NCI-H187 treated with DMSO at 0.1 percent for 48 hours (cell line): ENCODE measurements around the gene GRAMD2A.
A peak's percentile ranks its signal among the peaks of the same experiment; 100 is the strongest.

Source experiments
- DNase-seq: peaks from one replicate; lab custom pipeline; 2025; lab: John Stamatoyannopoulos, UW

The GRAMD2A gene

DNA sequence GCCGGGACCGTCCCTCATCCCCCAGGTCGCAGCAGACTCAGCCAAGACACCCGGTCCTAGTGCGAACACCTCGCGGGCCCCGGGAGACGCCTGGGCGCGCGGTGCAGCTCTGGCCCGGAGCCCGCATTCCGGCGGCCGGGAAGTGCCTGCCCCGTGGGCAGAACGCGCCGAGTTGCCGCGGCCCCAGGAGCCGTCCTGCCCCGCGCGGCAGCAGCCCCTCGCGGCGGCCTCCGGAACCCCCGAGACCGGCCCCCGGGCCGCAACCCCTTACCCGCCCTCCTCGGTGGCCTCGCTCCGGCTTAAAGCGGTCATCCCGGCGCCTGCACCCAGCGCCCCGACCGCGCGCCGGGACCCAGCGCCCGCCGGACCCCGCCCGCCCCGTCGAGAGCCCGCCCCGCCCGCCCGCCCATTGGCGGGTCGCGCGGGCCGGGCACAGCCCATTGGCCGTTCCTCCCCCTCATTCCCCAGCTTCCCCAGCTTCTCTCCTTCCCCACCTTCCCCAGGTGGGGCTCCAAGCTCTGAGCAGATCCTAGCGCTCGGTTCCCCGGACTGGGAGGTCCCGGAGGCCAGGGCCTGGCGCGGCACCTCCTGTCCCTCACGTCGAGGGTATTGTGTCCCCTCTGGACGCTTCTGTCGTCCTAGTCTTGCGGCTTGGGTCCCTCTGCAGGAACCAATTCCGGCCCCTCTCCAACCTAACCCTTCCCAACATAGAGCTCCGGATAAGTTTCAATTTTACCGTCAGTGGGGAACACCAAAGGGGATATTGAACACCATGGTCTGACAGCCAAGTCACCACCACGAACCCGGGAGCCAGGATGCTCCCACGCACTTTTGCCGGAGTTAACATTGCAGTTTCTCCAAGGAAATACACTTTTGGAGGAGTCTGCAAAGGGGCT lies at the start of gene GRAMD2A:
Gene GRAMD2A (minus strand): TSS at position 328 of the 896 bp plus-strand sequence.
- no peak for DNase-seq

DNA sequence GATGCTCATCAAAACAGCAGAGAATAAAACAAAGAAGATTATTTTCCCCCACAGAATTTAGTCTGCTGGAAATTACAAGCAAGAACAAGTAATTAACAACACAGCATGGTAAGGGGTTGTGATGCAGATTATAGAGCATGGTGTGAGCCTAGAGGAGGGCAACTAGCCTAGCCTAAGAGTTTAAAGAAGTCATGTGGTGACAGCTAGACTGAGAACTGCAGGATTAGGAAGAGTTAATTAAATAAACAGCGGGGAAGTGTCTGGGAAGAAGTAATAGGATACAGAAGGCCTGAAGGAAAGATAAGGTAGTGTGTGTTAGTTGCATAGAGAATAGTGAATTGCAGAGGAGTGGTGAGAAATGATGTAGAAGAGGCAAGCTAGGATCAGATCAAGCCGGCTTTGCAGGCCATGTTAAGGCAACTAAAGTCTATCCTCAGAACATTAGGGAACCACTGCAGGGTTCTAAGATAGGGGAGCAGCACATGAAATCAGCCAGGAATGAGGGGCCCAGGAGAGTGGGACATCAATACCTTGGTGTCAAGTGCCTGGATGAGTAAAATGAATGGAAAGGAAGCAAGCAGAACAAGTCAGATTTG lies 45.3 kb upstream of the GRAMD2A start:
- no peak for DNase-seq

DNA sequence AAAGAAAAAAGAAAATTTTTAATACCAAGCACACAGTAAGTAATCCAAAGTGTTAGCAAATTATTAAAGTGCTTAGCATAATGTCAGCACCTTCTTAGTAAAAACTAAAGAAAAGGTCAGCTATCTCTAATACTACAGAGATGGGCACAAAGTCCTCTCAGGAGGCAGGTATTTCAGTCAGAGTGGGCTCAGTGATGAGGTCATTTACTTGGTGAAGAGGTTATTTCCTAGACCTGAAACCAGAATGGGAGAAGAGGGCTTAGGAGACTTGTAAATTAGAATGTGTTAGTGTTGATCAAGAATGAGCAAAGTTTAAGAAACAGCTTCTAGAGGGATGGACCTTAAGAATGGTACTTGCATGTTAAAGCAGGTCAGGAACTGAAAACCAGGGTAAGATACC lies 42.1 kb upstream of the GRAMD2A start:
- no peak for DNase-seq

DNA sequence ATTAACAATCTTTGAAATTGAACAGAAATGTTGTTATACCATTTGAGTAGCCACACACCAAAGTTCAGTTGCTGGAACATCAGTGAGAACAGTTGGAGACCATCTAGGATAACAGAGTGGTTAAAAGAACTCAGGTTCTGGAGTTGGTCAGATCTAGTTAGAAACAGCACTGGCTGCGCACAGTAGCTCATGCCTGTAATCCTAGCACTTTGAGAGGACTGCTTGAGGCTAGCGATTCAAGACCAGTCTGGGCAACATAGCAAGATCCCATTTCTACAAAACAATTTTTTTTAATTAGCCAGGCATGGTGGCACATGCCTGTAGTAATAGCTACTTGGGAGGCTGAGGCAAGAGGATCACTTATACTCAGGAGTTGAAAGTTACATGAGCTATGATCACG lies 41.0 kb upstream of the GRAMD2A start:
- no peak for DNase-seq

DNA sequence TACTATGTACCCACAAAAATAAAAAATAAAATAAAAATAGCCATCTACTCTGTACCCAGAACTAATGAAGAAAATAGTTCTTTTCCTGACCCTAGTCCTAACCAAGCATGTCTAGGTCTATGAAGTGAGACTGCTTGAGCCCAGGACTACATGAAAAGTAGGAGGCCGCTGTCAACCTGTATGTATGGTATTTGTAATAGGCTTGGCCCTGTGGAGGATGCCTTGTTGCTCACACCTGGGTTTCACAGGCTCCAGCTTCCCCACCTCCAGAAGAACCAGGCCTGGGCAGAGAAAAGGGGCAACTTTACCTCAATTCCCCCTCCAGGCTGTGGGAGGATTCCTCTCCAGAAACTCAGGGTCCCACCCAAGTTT lies 40.3 kb upstream of the GRAMD2A start:
- no peak for DNase-seq

DNA sequence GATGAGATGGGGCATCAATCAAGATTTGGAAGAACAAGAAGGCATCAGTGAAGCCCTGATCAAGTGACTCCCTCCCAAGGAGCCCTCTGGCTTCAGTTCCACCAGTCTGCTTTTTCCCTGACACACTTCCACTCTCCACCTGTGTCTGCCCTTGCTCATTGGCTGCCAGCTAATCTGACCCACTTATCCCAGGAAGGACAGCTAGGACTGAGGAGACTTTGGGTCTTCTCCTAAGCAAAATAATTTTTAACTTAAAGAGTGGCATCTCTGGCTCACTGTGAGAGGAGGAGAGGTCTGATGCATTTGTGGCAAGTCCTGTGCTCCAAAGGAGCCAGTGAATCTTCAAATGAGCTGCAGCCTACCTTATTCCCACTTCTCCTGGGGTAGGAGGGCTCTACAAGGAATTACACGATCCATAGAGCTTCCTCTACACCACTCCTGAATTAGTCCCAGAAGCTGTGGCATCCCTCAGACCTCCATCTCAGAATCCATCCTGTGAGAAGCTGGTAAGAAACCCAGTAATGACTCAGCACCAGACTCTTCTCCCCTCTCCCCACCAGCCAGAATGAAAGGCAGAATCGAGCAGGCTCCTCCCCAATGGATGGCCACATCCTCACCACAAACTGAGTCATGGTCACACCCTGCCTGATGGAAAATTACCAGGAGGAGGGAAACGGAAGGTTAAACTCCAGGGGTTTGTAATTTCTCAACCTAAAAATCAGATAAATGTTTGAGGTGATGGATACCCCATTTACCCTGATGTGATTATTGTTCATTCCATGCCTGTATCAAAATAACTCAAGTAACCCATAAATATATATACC lies 39.7 kb upstream of the GRAMD2A start:
- DNase-seq: no peak

DNA sequence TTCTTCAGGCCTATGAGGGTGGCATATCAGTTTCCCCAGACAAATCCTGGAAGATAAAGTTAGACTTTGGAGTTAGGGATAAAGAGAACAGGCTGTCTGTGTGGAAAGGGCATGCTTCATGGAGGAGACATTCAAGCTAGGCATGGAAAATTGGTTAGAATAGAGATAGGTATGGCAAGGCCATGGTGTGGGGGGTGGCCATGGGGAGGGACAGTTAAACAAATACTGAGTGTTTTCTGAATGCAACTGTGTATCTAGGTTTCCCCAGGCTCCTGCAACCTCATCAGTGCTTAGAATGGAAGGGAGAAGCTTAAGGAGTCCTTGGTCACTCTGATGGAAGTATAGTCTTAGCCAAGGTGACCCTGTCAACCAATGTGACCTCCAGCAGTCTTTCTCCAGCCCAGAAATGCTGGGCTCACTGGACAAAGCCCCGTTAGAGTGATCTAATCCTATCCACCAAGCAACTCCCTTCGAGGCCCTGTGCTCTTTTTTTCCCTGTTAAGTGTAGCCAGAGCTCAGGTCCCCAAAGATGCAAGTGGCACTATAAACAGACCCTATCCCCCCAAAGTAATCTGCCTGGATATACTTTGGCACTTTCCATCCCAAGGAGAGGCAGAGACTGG lies 38.9 kb upstream of the GRAMD2A start:
- DNase-seq: no peak

DNA sequence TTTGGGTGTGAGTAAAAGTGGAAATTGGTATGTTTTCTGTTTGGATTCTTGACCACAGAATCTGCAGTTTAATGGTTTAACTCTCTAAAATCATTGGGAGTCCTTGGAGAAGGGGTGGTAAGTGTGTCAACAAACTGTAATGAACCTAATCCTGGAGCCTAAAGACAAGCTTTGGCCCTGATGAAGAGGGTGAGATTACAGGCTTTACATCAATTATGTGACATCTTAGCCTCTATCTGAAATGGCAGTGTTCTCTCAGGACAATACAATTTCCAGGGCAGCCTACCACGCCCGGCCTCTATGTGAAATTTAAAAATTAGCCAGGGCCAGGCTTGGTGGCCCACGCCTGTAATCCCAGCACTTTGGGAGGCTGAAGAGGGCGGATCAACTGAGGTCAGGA lies 37.7 kb upstream of the GRAMD2A start:
- no peak for DNase-seq

DNA sequence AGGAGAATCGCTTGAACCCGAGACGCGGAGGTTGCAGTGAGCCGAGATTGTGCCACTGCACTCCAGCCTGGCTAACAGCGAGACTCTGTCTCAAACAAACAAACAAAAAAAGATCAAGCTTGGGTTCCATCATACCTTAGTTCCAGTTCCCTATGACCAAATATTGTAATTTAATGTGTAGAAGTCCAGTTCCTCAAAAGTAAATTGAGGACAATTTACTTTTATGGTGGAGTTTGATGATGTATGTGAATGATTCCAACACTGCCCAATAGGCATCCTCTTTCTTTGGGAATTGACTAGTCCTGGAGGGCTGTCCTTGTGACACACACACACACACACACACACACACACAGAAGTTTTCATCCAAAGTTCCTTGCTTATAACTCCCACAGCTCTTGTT lies 36.2 kb upstream of the GRAMD2A start:
- no peak for DNase-seq

DNA sequence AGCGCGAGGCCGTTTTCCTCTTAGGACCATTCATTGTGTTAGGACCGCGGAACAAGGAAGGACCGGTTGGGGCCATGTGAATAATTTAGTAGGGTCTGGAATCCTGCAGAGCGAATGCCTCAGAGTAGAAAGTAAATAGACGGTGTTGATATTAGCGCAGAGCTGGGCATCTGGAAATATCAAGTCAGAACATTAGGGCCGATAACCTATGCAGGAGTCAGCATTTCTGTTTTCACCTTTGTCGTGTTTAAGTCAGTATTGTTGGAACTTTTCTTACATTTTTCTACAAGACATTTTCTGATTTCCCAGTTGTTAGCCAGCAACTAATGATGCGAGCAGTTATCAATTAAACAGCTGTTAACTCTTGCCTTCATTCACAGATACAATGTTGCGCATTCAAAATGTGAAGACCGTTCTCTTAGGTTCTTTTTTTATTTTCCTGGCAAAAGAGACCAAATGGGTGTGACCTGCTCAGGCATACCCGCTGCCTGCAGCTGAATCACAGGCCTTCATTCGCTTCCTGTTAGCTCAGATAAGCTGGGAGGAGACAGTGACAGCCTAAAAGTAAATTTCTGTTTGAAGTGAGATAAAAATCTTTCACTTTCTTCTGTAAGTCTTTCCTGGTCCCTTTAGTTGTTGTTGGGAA lies 34.4 kb upstream of the GRAMD2A start:
- DNase-seq: no peak

DNA sequence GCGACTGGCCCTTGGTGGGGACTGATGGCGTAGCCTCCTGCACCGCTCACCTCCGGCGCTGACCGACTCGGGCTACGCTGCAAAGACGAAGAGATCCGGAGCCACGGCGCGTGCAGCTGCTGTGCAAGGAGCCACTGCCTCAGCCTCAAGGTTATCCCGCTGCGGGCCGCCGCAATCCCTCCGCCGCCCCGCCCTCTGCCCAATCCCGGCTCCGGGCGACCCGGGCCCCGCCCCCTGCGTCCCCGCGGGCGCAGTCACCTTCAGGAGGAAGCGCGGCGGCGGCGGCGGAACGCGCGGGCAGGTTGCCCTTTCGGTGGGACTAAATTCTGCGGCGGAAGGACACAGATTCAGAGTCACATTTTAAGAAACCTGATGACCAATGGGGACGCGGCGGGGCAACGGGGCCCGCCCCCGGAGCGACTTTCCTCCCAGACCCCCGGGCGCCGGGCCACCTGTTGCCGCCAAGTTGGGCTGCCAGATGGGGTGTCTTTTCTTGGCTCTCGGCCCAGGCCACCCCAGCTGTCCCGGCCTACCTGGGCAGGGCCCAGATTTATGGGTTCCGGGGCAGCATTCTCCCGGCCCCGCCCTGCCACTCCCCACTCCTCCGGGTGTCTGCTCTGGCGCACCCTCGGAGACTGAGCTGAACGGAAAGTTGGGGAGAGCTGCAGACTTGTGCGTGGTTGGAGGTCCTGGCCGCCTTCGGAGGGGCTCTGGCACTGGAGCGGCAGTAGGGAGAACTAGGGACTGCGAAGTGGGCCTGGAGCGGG lies 33.7 kb upstream of the GRAMD2A start, which contains the start of gene PKM:
Gene PKM (minus strand): TSS at position 125 of the 767 bp plus-strand sequence. CDS start 12,093 bp downstream, outside the sequence.
- DNase-seq: peak; percentile 41

DNA sequence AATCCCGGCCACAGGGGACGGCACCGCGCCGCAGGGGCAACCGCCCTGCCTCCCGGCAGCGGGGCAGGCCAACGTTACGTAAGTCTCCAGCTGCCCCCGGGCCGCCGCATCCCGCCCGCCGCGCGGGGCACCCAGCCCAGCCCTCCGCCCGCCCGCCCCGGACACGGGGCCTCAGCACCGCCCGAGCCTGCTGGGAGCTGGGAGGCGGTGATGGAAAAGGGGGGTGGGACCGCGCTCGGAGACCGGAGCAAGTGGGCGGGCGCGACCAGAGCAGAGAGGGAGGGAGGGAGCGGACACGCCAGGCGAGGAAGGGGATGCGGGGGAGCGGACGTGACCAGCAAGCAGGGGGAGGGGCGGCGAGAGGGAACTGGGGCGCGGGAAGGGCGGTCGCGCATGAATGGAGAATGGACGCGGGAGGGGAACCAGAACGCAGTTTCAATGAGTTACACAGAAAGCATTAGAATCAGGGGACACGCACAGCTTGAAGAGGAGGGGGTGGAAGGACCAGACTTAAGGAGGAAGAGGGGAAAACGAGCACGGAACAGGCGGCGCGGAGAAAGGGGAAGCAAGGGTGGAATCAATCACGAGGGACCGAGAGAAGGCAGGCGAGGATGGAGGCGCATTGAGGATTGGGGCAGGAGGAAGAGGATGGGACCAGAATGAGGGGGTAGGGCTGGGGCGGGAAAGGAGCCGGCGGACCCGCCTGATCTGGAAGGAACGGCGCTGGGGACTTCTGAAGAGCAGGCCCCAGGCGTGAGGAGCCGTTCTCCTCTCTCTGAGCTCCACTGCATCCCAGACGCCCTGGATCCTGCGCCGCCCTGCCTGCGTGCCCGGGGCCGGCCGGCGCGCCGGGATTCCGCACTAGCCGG lies 32.8 kb upstream of the GRAMD2A start:
- DNase-seq: no peak

DNA sequence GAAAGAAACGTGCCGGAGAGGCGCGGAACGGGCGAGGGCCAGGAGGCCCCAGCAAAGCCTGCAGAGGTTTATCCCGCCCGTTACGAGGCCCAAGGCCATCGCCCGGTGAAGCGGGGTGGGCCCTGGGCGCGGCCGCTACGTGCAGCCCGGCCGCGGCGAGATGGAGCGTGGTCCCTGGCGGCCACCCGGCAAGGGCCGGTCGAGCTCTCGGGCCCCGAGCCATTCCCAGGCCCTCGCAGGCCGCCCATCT lies 32.3 kb upstream of the GRAMD2A start:
- DNase-seq: no peak

DNA sequence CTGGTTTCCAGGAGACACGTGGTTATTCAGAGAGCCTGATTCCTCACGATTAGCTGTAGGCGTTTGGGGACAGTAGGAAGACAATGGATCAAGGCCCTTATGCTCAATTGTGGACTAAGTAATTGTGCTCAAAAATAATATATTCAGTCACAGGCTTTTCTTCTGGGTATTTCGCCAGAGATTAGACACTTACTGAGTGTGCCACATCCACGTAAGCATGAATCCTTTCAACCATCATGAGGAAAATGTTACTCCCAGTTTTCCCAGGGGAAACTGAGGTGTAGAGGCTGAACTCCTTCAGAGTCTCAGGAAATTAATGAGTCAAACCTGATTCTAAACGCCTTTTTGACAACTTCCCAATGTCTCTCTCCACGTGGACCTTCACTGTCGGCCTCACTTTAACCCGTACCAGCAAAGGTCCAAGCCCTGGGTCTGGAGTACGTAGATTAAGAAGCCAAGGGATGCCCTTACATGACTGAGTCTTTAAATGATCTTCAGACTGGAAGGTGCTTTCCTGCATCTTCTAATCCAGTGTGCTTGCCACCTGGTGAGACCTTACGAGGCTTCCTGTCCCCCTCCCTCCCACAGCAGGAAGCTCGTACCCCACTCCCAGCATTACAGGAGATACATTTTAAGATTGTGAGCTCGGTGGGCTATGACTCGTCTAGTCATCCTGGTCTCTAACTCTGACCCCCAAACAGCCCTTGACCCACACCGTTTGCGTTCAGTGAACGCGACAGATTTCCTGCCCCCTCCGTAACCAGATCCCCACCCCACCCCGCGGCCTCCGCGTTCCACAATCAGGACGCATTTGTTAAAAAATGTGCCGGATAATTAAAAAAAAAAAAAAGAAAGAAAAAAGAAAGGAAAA lies 31.7 kb upstream of the GRAMD2A start:
- no peak for DNase-seq

DNA sequence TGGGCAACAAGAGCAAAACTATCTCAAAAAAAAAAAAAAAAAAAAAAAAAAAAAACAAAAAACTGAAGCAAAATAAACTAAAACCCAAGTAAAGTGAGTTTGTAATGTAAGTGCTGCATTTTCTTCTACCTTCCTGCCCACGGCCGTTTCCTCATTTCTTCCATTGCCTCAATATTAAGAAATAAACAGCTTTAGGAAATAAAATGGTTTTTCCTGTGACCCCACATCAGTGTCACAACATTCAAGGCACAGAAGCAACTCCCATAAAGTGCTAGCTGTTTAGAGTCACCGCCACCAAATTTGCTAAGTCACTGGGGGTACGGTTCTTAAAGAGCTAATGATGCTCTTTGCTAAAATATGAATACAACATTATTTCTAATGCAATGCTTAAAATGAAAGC lies 30.1 kb upstream of the GRAMD2A start:
- DNase-seq: no peak

DNA sequence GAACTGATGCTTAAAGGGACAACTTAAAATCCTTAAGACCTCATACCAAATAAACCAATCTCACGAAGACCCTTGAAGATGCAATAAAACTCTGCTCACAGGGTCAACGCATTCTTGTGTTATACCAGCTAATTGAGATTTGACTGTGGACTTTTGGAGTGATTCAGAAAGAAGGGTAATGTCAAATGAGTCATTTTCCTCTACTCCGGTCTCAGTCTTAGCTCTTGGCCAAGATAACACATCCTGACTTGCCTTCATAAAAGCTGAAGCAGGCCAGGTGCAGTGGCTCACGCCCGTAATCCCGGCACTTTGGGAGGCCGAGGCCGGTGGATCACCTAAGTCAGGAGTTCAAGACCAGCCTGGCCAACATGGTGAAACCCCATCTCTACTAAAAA lies 29.6 kb upstream of the GRAMD2A start:
- DNase-seq: no peak

DNA sequence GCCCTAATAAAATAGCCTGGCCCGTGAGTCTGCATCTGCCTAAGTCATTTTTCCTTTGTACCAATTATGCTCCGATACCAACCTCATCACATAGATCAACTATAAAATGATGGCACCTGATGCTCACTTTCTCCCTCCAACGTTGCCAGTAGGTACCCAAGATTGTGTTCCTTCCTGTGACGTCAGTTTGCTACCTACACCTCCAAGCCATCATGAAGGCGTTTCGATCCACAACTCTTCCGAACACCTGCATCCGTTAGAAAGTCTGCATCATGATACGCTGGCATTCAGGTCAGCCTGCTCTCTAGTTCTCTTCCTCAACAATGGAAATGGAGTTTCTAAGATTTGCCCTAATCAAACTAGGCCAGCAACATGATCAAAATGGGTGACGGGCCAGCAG lies 25.7 kb upstream of the GRAMD2A start:
- no peak for DNase-seq

DNA sequence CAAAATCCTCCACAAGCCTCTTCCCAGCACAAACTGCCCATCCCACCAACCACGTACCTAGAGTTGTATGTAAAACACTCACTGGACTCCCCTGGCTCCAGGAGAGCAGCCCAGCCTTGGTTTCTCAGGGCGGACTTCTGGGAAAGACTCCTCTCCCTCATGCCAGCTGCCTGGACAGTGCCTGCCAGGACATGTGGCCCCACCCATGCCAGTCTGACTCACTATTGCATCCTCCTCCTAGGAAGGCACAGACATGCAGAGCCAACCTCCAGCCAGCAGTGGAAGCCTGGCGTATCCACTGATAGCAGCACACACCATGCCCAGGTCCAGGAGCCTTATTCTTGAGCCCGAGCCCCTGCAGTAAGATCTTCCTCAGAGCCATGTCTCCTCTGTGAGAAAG lies 24.8 kb upstream of the GRAMD2A start:
- no peak for DNase-seq

DNA sequence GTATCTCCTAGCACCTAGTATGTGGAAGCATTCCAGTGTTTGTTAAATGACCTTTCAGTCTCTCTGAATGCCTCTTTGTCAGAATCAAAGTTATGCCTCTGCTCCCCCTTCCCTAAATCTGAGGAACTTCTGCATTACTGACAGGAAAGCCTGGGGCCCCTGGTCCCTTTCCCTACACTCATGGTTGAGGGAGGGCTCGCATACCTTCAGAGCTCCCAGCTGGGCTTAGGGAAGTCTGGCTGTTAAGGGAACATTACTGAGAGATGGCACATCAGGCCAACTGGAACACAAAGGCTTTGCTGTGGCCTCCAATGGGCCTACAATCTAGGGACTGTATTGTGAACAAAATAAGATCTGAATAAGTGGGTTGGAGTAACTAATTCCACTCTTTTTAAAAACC lies 23.1 kb upstream of the GRAMD2A start:
- no peak for DNase-seq
